ENCODE results near the gene TRAF3. TPM values are rescaled to one million over a fixed set of nuclear protein-coding genes. Genes with fewer than 3 reads are reported as not detected.

TRAF3 gene, protein sequence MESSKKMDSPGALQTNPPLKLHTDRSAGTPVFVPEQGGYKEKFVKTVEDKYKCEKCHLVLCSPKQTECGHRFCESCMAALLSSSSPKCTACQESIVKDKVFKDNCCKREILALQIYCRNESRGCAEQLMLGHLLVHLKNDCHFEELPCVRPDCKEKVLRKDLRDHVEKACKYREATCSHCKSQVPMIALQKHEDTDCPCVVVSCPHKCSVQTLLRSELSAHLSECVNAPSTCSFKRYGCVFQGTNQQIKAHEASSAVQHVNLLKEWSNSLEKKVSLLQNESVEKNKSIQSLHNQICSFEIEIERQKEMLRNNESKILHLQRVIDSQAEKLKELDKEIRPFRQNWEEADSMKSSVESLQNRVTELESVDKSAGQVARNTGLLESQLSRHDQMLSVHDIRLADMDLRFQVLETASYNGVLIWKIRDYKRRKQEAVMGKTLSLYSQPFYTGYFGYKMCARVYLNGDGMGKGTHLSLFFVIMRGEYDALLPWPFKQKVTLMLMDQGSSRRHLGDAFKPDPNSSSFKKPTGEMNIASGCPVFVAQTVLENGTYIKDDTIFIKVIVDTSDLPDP
- total RNA-seq (2021) (48.2 and 49.3 TPM in 2 replicates), Bru-seq, nascent RNA (percentile 80 among the genes with signal in this experiment), BruChase-seq, experiment 1, labeled RNA remaining after a 2-hour chase (percentile 84 among the genes with signal in this experiment), BruChase-seq, experiment 2, labeled RNA remaining after a 6-hour chase (percentile 93 among the genes with signal in this experiment)
- long read RNA-seq, full-length matches to known transcripts: 14 of 42 reads
- long read RNA-seq, partial matches to known transcripts: 0 of 42 reads
- long read RNA-seq, other reads (novel, unspliced or antisense): 28 of 42 reads

GRCh38 chr14:102776761-102777710, at the start of gene TRAF3:
TSS of gene TRAF3 (plus strand) at chr14:102777449. CDS start at chr14:102870202, 92,753 bp downstream.
- POLR2A ChIA-PET (ENCODE audit: low non-redundant PET): no interaction called here
- no TSS peak for BruUV-seq (replicated peaks)
- H3K27ac ChIP-seq (ENCODE audit: low read depth, low read length, poor library complexity, severe bottlenecking): peak within 1 kb of the TSS; percentile 89
- no peaks in the 10 kb centered on the region for H3K27me3 ChIP-seq (replicated peaks; ENCODE audit: insufficient read depth, low read depth, low read length, poor library complexity)
- intact Hi-C loops (cut with micrococcal nuclease; ENCODE audit: unreplicated experiment): loop anchor here (5.0 kb wide), 1 partner anchor 255 kb away; no protein-coding TSS in a partner anchor
- TF ChIP-seq EZH2 (IDR thresholded peaks at IDR 0.05; ENCODE audit: borderline replicate concordance, low read depth, low read length, poor library complexity, severe bottlenecking) (no peak), CTCF (conservative IDR thresholded peaks at IDR 0.05; ENCODE audit: low read depth, low read length) (no peak)
- H3K4me1 ChIP-seq (ENCODE audit: insufficient read depth, low read length, poor library complexity, severe bottlenecking): peaks cover 20% of the 10 kb centered on the region
- H3K36me3 ChIP-seq (ENCODE audit: insufficient read depth, low read length, poor library complexity, severe bottlenecking): no peaks in the 10 kb centered on the region
- H3K4me3 ChIP-seq (ENCODE audit: low read depth, low read length, poor library complexity, severe bottlenecking): peak within 1 kb of the TSS; percentile 96
- CTCF ChIA-PET: no interaction called here
- DNase-seq (ENCODE audit: low spot score): peak; percentile 73
- no peaks in the 10 kb centered on the region for H3K9me3 ChIP-seq (ENCODE audit: low read depth, low read length, poor library complexity, severe bottlenecking)

- TF ChIP-seq EZH2 (IDR thresholded peaks at IDR 0.05; ENCODE audit: borderline replicate concordance, low read depth, low read length, poor library complexity, severe bottlenecking): no peak
- no peak for TF ChIP-seq CTCF (conservative IDR thresholded peaks at IDR 0.05; ENCODE audit: low read depth, low read length)
- ChIA-PET CTCF (no interaction called here), POLR2A (ENCODE audit: low non-redundant PET) (no interaction called here)
- H3K27me3 ChIP-seq (replicated peaks; ENCODE audit: insufficient read depth, low read depth, low read length, poor library complexity): no peaks in the 10 kb centered on the region
- H3K27ac ChIP-seq (ENCODE audit: low read depth, low read length, poor library complexity, severe bottlenecking): no peak overlapping the region
- no peak overlapping the region for H3K4me3 ChIP-seq (ENCODE audit: low read depth, low read length, poor library complexity, severe bottlenecking)
- H3K4me1 ChIP-seq (ENCODE audit: insufficient read depth, low read length, poor library complexity, severe bottlenecking): no peaks in the 10 kb centered on the region
- DNase-seq (ENCODE audit: low spot score): no peak
- no peaks in the 10 kb centered on the region for H3K9me3 ChIP-seq (ENCODE audit: low read depth, low read length, poor library complexity, severe bottlenecking)
- TSS peak; percentile 20 for BruUV-seq (replicated peaks)
- intact Hi-C loops (cut with micrococcal nuclease; ENCODE audit: unreplicated experiment): no loop called here
- H3K36me3 ChIP-seq (ENCODE audit: insufficient read depth, low read length, poor library complexity, severe bottlenecking): peaks cover 72% of the 10 kb centered on the region
Observed at GRCh38 chr14:102728501-102728900, 48.7 kb upstream of the TRAF3 start.

- Histone ChIP-seq H3K4me1 (ENCODE audit: insufficient read depth, low read length, poor library complexity, severe bottlenecking) (no peaks in the 10 kb centered on the region), H3K4me3 (ENCODE audit: low read depth, low read length, poor library complexity, severe bottlenecking) (no peak overlapping the region), H3K9me3 (ENCODE audit: low read depth, low read length, poor library complexity, severe bottlenecking) (no peaks in the 10 kb centered on the region), H3K36me3 (ENCODE audit: insufficient read depth, low read length, poor library complexity, severe bottlenecking) (peaks cover 64% of the 10 kb centered on the region), H3K27me3 (replicated peaks; ENCODE audit: insufficient read depth, low read depth, low read length, poor library complexity) (no peaks in the 10 kb centered on the region), H3K27ac (ENCODE audit: low read depth, low read length, poor library complexity, severe bottlenecking) (no peak overlapping the region)
- no peak for DNase-seq (ENCODE audit: low spot score)
- TF ChIP-seq EZH2 (IDR thresholded peaks at IDR 0.05; ENCODE audit: borderline replicate concordance, low read depth, low read length, poor library complexity, severe bottlenecking) (no peak), CTCF (conservative IDR thresholded peaks at IDR 0.05; ENCODE audit: low read depth, low read length) (no peak)
- ChIA-PET CTCF (no interaction called here), POLR2A (ENCODE audit: low non-redundant PET) (no interaction called here)
- intact Hi-C loops (cut with micrococcal nuclease; ENCODE audit: unreplicated experiment): no loop called here
- BruUV-seq (replicated peaks): no TSS peak
Observed at GRCh38 chr14:102729268-102729667, 48.0 kb upstream of the TRAF3 start.

All from A673 (cell line).